H1 (cell line): ENCODE data around the gene ASB13.

Experiments
- BRCA1 ChIP-seq: IDR thresholded peaks from 2 replicates; pipeline ENCODE4 v1.6.1; 2012; ENCODE audit warnings: low read depth, low read length, improper control_type of control experiment
- CTCF ChIP-seq, 3 experiments: IDR thresholded peaks; 1 replicate in 2 of 3; 2 replicates in 1 of 3; pipeline versions ENCODE4 v1.5.1 to v1.6.1; 2011; ENCODE audit warnings: low read length in 3 of 3, mild to moderate bottlenecking in 3 of 3, inconsistent platforms in 2 of 3, low read depth in 1 of 3, moderate library complexity in 1 of 3; ENCODE audit not compliant: insufficient read depth in 1 of 3; ENCODE audit errors: control extremely low read depth in 1 of 3
- FOSL1 ChIP-seq: IDR thresholded peaks from 2 replicates; pipeline ENCODE4 v1.6.1; 2011; ENCODE audit warnings: mild to moderate bottlenecking, low read depth, low read length, moderate library complexity; ENCODE audit not compliant: insufficient read depth
- HDAC6 ChIP-seq: IDR thresholded peaks from one replicate; pipeline ENCODE4 v1.7.1; 2012; ENCODE audit warnings: low read depth, mild to moderate bottlenecking, inconsistent platforms, low read length, moderate library complexity
- MAX ChIP-seq: IDR thresholded peaks from 2 replicates; pipeline ENCODE4 v1.6.1; 2012; ENCODE audit warnings: inconsistent platforms
- POLR2AphosphoS5 ChIP-seq: IDR thresholded peaks from 2 replicates; pipeline ENCODE4 v1.6.1; 2011; ENCODE audit warnings: low read depth, low read length
- RAD21 ChIP-seq, 2 experiments: IDR thresholded peaks in 1 of 2; conservative IDR thresholded peaks in 1 of 2; 2 replicates each; pipeline ENCODE4 v1.6.1; 2011; ENCODE audit warnings: low read depth in 2 of 2, low read length in 2 of 2, improper control_type of control experiment in 1 of 2, inconsistent platforms in 1 of 2, mild to moderate bottlenecking in 1 of 2, moderate library complexity in 1 of 2
- TAF7 ChIP-seq: optimal IDR thresholded peaks from 2 replicates; pipeline ENCODE3; 2011; ENCODE audit warnings: low read depth, mild to moderate bottlenecking, inconsistent platforms, low read length, moderate library complexity, borderline replicate concordance
- YY1 ChIP-seq: IDR thresholded peaks from 2 replicates; pipeline ENCODE4 v1.6.1; 2011; ENCODE audit warnings: low read depth, mild to moderate bottlenecking, low read length

GRCh38 chr10:5627486-5628044, 38.8 kb downstream of the ASB13 start:
- no peak for TF ChIP-seq MAX
- no peak for TF ChIP-seq POLR2AphosphoS5
- TF ChIP-seq FOSL1 = no peak
- no peak for TF ChIP-seq BRCA1
- no peak for TF ChIP-seq CTCF (IDR thresholded peaks at IDR 0.05; ENCODE audit: control extremely low read depth in 1 of 3, insufficient read depth in 1 of 3, low read depth in 1 of 3, low read length in 3 of 3)
- TF ChIP-seq HDAC6 = no peak
- no peak for TF ChIP-seq RAD21 (IDR thresholded peaks at IDR 0.05 in 1 of 2, conservative IDR thresholded peaks at IDR 0.05 in 1 of 2; ENCODE audit: low read depth in 2 of 2, low read length in 2 of 2)
- no peak for TF ChIP-seq TAF7
- TF ChIP-seq YY1 = no peak
